Measurements from ENCODE around the gene MALRD1. TPM values are rescaled to one million over a fixed set of nuclear protein-coding genes. Genes with fewer than 3 reads are reported as not detected.

Gene MALRD1
- total and polyA plus RNA-seq, 2 of the 8 experiments (the other 6 are each of a cell fraction or from before 2014, with no cell fraction given): 0.32 to 0.35 TPM

DNA sequence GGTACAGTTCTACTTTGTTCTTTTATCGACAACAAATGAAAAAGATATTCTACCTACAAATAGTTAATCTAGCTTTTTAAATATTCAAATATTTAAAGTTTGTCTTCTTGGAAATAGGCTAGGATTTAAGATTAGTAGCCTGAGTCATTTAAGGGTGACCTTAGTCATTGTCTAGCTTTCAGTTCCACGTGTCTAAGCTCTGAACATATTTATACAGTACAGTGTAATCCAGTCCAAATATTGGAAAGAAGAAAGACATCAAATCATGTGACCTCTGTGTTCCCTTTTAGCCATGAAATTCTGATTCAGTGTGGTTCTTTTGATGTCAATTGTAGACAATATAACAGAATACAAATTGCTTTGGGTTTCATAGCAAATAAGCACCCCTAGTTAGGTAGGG lies 121.1 kb downstream of the MALRD1 start (continued):
- TF ChIP-seq, protein P1, sequence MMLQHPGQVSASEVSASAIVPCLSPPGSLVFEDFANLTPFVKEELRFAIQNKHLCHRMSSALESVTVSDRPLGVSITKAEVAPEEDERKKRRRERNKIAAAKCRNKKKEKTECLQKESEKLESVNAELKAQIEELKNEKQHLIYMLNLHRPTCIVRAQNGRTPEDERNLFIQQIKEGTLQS (IDR thresholded peaks at IDR 0.05; ENCODE audit: insufficient read depth, low read depth, low read length): no peak
- no peak for TF ChIP-seq TEAD4 (IDR thresholded peaks at IDR 0.05; ENCODE audit: low read depth, low read length)
- no peak for TF ChIP-seq EZH2 (IDR thresholded peaks at IDR 0.05; ENCODE audit: low read depth, low read length, severe bottlenecking)
- TF ChIP-seq KDM1A (IDR thresholded peaks at IDR 0.05; ENCODE audit: borderline replicate concordance, low read length): no peak
